HL-60 (cell line): Measurements from ENCODE around the gene LTBR.

ENCODE experiments used
- DNase-seq, 2 experiments: peaks; one replicate each; pipeline ENCODE4 v3.0.0-alpha.2; 2010 to 2020; ENCODE audit warnings: low read depth in 1 of 2, low spot score in 1 of 2
- H3K27ac ChIP-seq: fragments of 250-450 bp; sonication (Bioruptor Pico); replicated peaks from 2 replicates; pipeline ENCODE4 v1.5.1; 2020; ENCODE audit warnings: mild to moderate bottlenecking, moderate library complexity
- H3K27me3 ChIP-seq: fragments of 250-450 bp; sonication (Bioruptor Pico); 2 replicates; pipeline ENCODE4 v1.5.1; 2021; ENCODE audit warnings: mild to moderate bottlenecking, moderate library complexity; ENCODE audit not compliant: insufficient read depth, poor library complexity, severe bottlenecking
- H3K4me3 ChIP-seq: replicated peaks from 2 replicates; pipeline ENCODE4 v1.5.1; 2011; ENCODE audit warnings: mild to moderate bottlenecking, control low read depth, low read length; ENCODE audit not compliant: insufficient read depth
- GABPA ChIP-seq: IDR thresholded peaks from 2 replicates; pipeline ENCODE4 v1.6.1; 2012; ENCODE audit warnings: low read depth
- POLR2AphosphoS5 ChIP-seq: IDR thresholded peaks from 2 replicates; pipeline ENCODE4 v1.6.1; 2012; ENCODE audit warnings: low read depth
- SPI1 ChIP-seq: IDR thresholded peaks from 2 replicates; pipeline ENCODE4 v1.6.1; 2012; ENCODE audit warnings: low read depth, mild to moderate bottlenecking, borderline replicate concordance
- TF ChIP-seq, protein P1 (sequence below): IDR thresholded peaks from one replicate; pipeline ENCODE4 v1.5.1; 2011; ENCODE audit warnings: low read length, control low read depth, inconsistent platforms; ENCODE audit not compliant: insufficient read depth
- TF ChIP-seq, protein P2 (sequence below): IDR thresholded peaks from 2 replicates; pipeline ENCODE4 v1.6.1; 2012; ENCODE audit warnings: low read depth; ENCODE audit not compliant: insufficient replicate concordance

Gene LTBR

DNA sequence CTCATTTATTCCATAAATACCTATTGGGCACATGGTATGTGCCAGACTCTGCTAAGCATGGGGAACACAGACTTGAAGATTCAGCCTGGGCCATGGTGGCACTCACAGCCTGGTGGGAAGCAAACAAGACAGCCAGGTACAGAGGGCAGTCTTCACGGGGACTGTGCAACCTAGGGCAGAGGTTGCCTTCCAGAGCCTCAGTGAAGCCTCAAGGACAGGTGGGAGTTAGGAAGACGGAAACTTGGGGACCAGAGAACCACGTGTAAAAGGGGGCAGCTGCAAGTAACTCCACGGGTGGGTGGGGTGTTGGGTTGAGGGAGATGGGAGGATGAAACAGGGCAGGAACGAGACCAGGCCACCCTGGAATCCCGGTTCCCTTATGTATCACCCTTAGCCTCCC is 980 bp upstream of the LTBR start:
- TF ChIP-seq GABPA (no peak), SPI1 (no peak)
- TF ChIP-seq, protein P1, sequence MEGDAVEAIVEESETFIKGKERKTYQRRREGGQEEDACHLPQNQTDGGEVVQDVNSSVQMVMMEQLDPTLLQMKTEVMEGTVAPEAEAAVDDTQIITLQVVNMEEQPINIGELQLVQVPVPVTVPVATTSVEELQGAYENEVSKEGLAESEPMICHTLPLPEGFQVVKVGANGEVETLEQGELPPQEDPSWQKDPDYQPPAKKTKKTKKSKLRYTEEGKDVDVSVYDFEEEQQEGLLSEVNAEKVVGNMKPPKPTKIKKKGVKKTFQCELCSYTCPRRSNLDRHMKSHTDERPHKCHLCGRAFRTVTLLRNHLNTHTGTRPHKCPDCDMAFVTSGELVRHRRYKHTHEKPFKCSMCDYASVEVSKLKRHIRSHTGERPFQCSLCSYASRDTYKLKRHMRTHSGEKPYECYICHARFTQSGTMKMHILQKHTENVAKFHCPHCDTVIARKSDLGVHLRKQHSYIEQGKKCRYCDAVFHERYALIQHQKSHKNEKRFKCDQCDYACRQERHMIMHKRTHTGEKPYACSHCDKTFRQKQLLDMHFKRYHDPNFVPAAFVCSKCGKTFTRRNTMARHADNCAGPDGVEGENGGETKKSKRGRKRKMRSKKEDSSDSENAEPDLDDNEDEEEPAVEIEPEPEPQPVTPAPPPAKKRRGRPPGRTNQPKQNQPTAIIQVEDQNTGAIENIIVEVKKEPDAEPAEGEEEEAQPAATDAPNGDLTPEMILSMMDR: no peak
- TF ChIP-seq, protein P2, sequence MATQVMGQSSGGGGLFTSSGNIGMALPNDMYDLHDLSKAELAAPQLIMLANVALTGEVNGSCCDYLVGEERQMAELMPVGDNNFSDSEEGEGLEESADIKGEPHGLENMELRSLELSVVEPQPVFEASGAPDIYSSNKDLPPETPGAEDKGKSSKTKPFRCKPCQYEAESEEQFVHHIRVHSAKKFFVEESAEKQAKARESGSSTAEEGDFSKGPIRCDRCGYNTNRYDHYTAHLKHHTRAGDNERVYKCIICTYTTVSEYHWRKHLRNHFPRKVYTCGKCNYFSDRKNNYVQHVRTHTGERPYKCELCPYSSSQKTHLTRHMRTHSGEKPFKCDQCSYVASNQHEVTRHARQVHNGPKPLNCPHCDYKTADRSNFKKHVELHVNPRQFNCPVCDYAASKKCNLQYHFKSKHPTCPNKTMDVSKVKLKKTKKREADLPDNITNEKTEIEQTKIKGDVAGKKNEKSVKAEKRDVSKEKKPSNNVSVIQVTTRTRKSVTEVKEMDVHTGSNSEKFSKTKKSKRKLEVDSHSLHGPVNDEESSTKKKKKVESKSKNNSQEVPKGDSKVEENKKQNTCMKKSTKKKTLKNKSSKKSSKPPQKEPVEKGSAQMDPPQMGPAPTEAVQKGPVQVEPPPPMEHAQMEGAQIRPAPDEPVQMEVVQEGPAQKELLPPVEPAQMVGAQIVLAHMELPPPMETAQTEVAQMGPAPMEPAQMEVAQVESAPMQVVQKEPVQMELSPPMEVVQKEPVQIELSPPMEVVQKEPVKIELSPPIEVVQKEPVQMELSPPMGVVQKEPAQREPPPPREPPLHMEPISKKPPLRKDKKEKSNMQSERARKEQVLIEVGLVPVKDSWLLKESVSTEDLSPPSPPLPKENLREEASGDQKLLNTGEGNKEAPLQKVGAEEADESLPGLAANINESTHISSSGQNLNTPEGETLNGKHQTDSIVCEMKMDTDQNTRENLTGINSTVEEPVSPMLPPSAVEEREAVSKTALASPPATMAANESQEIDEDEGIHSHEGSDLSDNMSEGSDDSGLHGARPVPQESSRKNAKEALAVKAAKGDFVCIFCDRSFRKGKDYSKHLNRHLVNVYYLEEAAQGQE: no peak
- Histone ChIP-seq H3K4me3 (no peak overlapping the region), H3K27me3 (no peaks in the 10 kb centered on the region), H3K27ac (no peak overlapping the region; the same call in 1 of the 2 replicates)
- DNase-seq: no peak

DNA sequence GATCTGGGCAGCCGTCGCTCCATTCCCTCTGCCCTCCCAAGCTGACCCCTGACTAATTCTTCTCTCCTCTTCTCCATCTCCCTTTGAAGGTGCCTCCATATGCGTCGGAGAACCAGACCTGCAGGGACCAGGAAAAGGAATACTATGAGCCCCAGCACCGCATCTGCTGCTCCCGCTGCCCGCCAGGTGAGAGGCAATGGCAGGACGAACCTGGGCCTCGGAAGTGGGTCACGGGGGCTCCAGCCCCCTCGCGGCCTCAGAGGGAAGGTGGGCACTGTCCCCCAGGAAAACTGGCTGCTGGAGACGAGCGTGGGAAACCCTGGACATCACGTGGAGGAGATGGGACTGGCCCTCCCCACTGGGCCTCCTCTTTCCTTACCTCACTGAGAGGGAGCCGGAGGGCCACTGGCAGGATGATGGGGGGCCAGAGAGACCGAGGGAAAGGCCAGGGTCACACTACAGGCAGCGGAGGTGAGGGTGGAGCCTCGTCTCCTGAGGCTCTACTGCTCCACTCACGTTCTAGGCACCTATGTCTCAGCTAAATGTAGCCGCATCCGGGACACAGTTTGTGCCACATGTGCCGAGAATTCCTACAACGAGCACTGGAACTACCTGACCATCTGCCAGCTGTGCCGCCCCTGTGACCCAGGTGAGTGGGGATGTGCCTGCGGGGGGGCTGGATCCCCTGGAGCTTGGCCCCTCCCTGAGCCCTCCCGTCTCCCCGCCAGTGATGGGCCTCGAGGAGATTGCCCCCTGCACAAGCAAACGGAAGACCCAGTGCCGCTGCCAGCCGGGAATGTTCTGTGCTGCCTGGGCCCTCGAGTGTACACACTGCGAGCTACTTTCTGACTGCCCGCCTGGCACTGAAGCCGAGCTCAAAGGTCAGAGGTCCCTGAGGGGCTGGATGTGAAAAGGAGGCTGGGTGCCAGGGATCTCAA is 806 bp downstream of the LTBR start:
- DNase-seq: no peak
- Histone ChIP-seq H3K27me3 (no peaks in the 10 kb centered on the region), H3K4me3 (peak overlapping the region; percentile 76), H3K27ac (peak overlapping the region; percentile 85)
- TF ChIP-seq SPI1: no peak
- no peak for TF ChIP-seq POLR2AphosphoS5
- TF ChIP-seq, protein P2: no peak
- TF ChIP-seq, protein P1: no peak
- no peak for TF ChIP-seq GABPA

- Histone ChIP-seq H3K4me3 (no peak overlapping the region), H3K27me3 (no peaks in the 10 kb centered on the region), H3K27ac (no peak overlapping the region)
- no peak for DNase-seq
- TF ChIP-seq SPI1 (no peak), GABPA (no peak), POLR2AphosphoS5 (no peak)
- TF ChIP-seq, protein P2: no peak
- TF ChIP-seq, protein P1: no peak
Measured at GRCh38 chr12:6386038-6386437, 2.1 kb downstream of the LTBR start.
